HT-29 (cell line): Measurements from ENCODE around the gene MMS19. TPM values are rescaled to one million over a fixed set of nuclear protein-coding genes. Genes with fewer than 3 reads are reported as not detected.
"Not testable (repeated sequence)": the region's sequence is repeated elsewhere in the genome, so short reads cannot be mapped to it uniquely, and the experiment has no call there.

Experiments
- DNase-seq: peaks from one replicate; pipeline ENCODE4 v3.0.0-alpha.2; 2015; ENCODE audit warnings: low spot score
- total RNA-seq: library from RNA; depleted of rRNA; stranded (reverse); fragments of >200 nt; shearing (Covaris generic); gene quantifications from 2 replicates; pipeline ENCODE4 v1.2.3, GENCODE V29; 2014

Gene MMS19
- total RNA-seq, 1 experiment from 2014 or later, result 78.7 TPM

- DNase-seq, result no peak
These were observed 31.7 kb upstream of the MMS19 start for GRCh38 chr10:97529685-97530465.

- DNase-seq, result not testable (repeated sequence)
These were observed 30.7 kb upstream of the MMS19 start for GRCh38 chr10:97528876-97529275.

- no peak for DNase-seq
These were observed 27.5 kb upstream of the MMS19 start for GRCh38 chr10:97525683-97526110.

- no peak for DNase-seq
These were observed 26.9 kb upstream of the MMS19 start for GRCh38 chr10:97525086-97525485.

GRCh38 chr10:97522937-97523336, 24.7 kb upstream of the MMS19 start:
- no peak for DNase-seq

GRCh38 chr10:97522071-97522470, 23.8 kb upstream of the MMS19 start:
- no peak for DNase-seq

GRCh38 chr10:97520978-97521761, 22.9 kb upstream of the MMS19 start:
- no peak for DNase-seq

- no peak for DNase-seq
These were observed 22.3 kb upstream of the MMS19 start for GRCh38 chr10:97520520-97520919.

- no peak for DNase-seq
These were observed 21.1 kb upstream of the MMS19 start for GRCh38 chr10:97519342-97519741.

GRCh38 chr10:97518301-97519043, 20.2 kb upstream of the MMS19 start:
- DNase-seq, result peak; percentile 66

- DNase-seq, result no peak
These were observed 19.6 kb upstream of the MMS19 start for GRCh38 chr10:97517778-97518300.

- no peak for DNase-seq
These were observed 19.0 kb upstream of the MMS19 start for GRCh38 chr10:97517096-97517750.

GRCh38 chr10:97515271-97515978, 17.2 kb upstream of the MMS19 start:
- DNase-seq, result peak; percentile 27

- no peak for DNase-seq
These were observed 16.1 kb upstream of the MMS19 start for GRCh38 chr10:97514344-97514743.

- no peak for DNase-seq
These were observed 14.8 kb upstream of the MMS19 start for GRCh38 chr10:97512993-97513392.

- no peak for DNase-seq
These were observed 13.7 kb upstream of the MMS19 start for GRCh38 chr10:97511711-97512440.

- DNase-seq, result no peak
These were observed 12.5 kb upstream of the MMS19 start for GRCh38 chr10:97510686-97511085.

GRCh38 chr10:97509120-97509680, 11.0 kb upstream of the MMS19 start:
- DNase-seq, result no peak

- no peak for DNase-seq
These were observed 10.1 kb upstream of the MMS19 start for GRCh38 chr10:97508342-97508741.
